OCI-LY7 (cell line): Measurements from ENCODE around the gene NACC2. TPM values are rescaled to one million over a fixed set of nuclear protein-coding genes. Genes with fewer than 3 reads are reported as not detected.

Source experiments
- BruUV-seq: library from RNA; stranded (reverse); fragments of 400-500 nt; replicated peaks from 2 replicates; lab custom pipeline; 2021; lab: Mats Ljungman, UMichigan
- CTCF ChIA-PET: fragments of 300-600 bp; sonication (Branson Sonifier 250); formaldehyde crosslinking; loops from one replicate; lab custom pipeline; 2022; ENCODE audit warnings: antibody characterized with exemption; ENCODE audit not compliant: unreplicated experiment; lab: Charles Lee
- POLR2A ChIA-PET: fragments of 300-600 bp; sonication (Branson Sonifier 250); formaldehyde crosslinking; loops from one replicate; lab custom pipeline; 2022; ENCODE audit warnings: antibody characterized with exemption; lab: Charles Lee
- DNase-seq: peaks from one replicate; pipeline ENCODE4 v3.0.0-alpha.2; 2015; ENCODE audit warnings: low spot score
- H2AFZ ChIP-seq: fragments of 200-600 bp; sonication (generic), shearing (Covaris generic); 2 replicates; pipeline ENCODE4 v1.6.1; 2014; ENCODE audit warnings: mild to moderate bottlenecking, antibody characterized with exemption, low read length, moderate library complexity
- H3K27ac ChIP-seq: fragments of 200-600 bp; sonication (generic); 2 replicates; pipeline ENCODE4 v1.5.1; 2014; ENCODE audit warnings: mixed run types, low read depth, mild to moderate bottlenecking, moderate library complexity, low read length, inconsistent platforms; ENCODE audit not compliant: poor library complexity, severe bottlenecking
- H3K36me3 ChIP-seq: fragments of 200-600 bp; sonication (generic); 2 replicates; pipeline ENCODE4 v1.6.1; 2014; ENCODE audit warnings: mild to moderate bottlenecking, antibody characterized with exemption, low read length, moderate library complexity, mixed read lengths; ENCODE audit not compliant: insufficient read depth
- H3K4me1 ChIP-seq: fragments of 200-600 bp; sonication (generic); 2 replicates; pipeline ENCODE4 v1.5.1; 2014; ENCODE audit warnings: mild to moderate bottlenecking, low read length; ENCODE audit not compliant: insufficient read depth, poor library complexity, severe bottlenecking
- H3K4me2 ChIP-seq: fragments of 200-600 bp; sonication (generic); 2 replicates; pipeline ENCODE4 v1.6.1; 2014; ENCODE audit warnings: mild to moderate bottlenecking, low read length
- H3K4me3 ChIP-seq: fragments of 200-600 bp; sonication (generic); 2 replicates; pipeline ENCODE4 v1.5.1; 2014; ENCODE audit warnings: mild to moderate bottlenecking, low read depth, low read length; ENCODE audit not compliant: poor library complexity, severe bottlenecking
- H3K79me2 ChIP-seq: fragments of 200-600 bp; sonication (generic); 2 replicates; pipeline ENCODE4 v1.6.1; 2016; ENCODE audit warnings: low read depth, mild to moderate bottlenecking, low read length, moderate library complexity, mixed read lengths; ENCODE audit not compliant: insufficient read depth
- H3K9me2 ChIP-seq: fragments of 200-600 bp; sonication (generic); 2 replicates; pipeline ENCODE4 v1.6.1; 2016; ENCODE audit warnings: mild to moderate bottlenecking, low read length, mixed read lengths; ENCODE audit not compliant: insufficient read depth
- H3K9me3 ChIP-seq: fragments of 200-600 bp; sonication (generic); 2 replicates; pipeline ENCODE4 v1.6.1; 2014; ENCODE audit warnings: mild to moderate bottlenecking, mixed run types, low read length, mixed read lengths
- H4K20me1 ChIP-seq: fragments of 200-600 bp; sonication (generic); 2 replicates; pipeline ENCODE4 v1.6.1; 2014; ENCODE audit warnings: mild to moderate bottlenecking, antibody characterized with exemption, low read length, moderate library complexity, mixed read lengths; ENCODE audit not compliant: insufficient read depth
- CTCF ChIP-seq: fragments of 200-600 bp; sonication (generic); conservative IDR thresholded peaks from 2 replicates; pipeline ENCODE4 v1.5.1; 2014; ENCODE audit warnings: mild to moderate bottlenecking, antibody characterized with exemption, low read length, moderate library complexity, mixed read lengths
- EZH2phosphoT487 ChIP-seq: fragments of 200-600 bp; sonication (generic); IDR thresholded peaks from 2 replicates; pipeline ENCODE4 v1.6.1; 2018; ENCODE audit warnings: low read depth, borderline replicate concordance, mild to moderate bottlenecking, mixed run types, antibody characterized with exemption, low read length, moderate library complexity, mixed read lengths
- intact Hi-C: fragments of 100-400 bp; cut with micrococcal nuclease; formaldehyde crosslinking; loops from one replicate; pipeline ENCODE4 v1.10.0; 2022; ENCODE audit not compliant: unreplicated experiment
- total RNA-seq, 2 experiments: library from RNA; depleted of rRNA in 1 of 2; stranded (reverse); fragments of >200 nt in 1 of 2; shearing (Covaris generic) in 1 of 2; gene quantifications; 2 replicates each; pipeline ENCODE4 v1.2.3, GENCODE V29; 2014 to 2022

NACC2 gene
- total RNA-seq, 2 experiments from 2014 or later = 0.38 to 0.72 TPM

- H3K79me2 ChIP-seq = no peaks in the 10 kb centered on the region
- BruUV-seq = no TSS peak
- CTCF ChIA-PET = no interaction called here
Measured at GRCh38 chr9:136090056-136090735, 4.9 kb downstream of the NACC2 start.

GRCh38 chr9:136089697-136090045 is 5.4 kb downstream of the NACC2 start:
- ChIA-PET POLR2A (interaction anchor here (0.7 kb wide), 2 partner anchors 33 to 86 kb away, joined by 3 read pairs; no protein-coding TSS in a partner anchor), CTCF (no interaction called here)
- no peaks in the 10 kb centered on the region for H3K9me2 ChIP-seq
- TF ChIP-seq EZH2phosphoT487 = no peak
- peak; percentile 75 for TF ChIP-seq CTCF
- H3K4me1 ChIP-seq = peaks cover 14% of the 10 kb centered on the region
- no peak overlapping the region for H2AFZ ChIP-seq
- H3K27ac ChIP-seq = no peak overlapping the region
- BruUV-seq = no TSS peak
- H3K4me2 ChIP-seq = no peak overlapping the region
- no peaks in the 10 kb centered on the region for H4K20me1 ChIP-seq
- no peaks in the 10 kb centered on the region for H3K36me3 ChIP-seq
- no peaks in the 10 kb centered on the region for H3K79me2 ChIP-seq
- peak; percentile 39 for DNase-seq
- intact Hi-C loops = loop anchor here (1.0 to 2.0 kb wide), 3 partner anchors 29 to 49 kb away; partner anchors contain the start of gene TMEM250
- no peaks in the 10 kb centered on the region for H3K9me3 ChIP-seq
- no peak overlapping the region for H3K4me3 ChIP-seq

More at GRCh38 chr9:136090056-136090735, 4.9 kb downstream of the NACC2 start:
- TF ChIP-seq EZH2phosphoT487 (no peak), CTCF (no peak)
- no peaks in the 10 kb centered on the region for H3K9me3 ChIP-seq
- H3K4me2 ChIP-seq = no peak overlapping the region
- H3K4me1 ChIP-seq = peaks cover 14% of the 10 kb centered on the region
- H4K20me1 ChIP-seq = no peaks in the 10 kb centered on the region
- DNase-seq = no peak
- no peaks in the 10 kb centered on the region for H3K9me2 ChIP-seq
- H3K27ac ChIP-seq = no peak overlapping the region
- H3K36me3 ChIP-seq = no peaks in the 10 kb centered on the region
- H2AFZ ChIP-seq = no peak overlapping the region
- intact Hi-C loops = no loop called here
- POLR2A ChIA-PET = interaction anchor here (0.7 kb wide), 2 partner anchors 33 to 85 kb away, joined by 3 read pairs; no protein-coding TSS in a partner anchor
- no peak overlapping the region for H3K4me3 ChIP-seq
